CD4-positive, alpha-beta T cell treated with Interleukin-17A for 1 hour (primary cell): ENCODE results near the gene NTM.

Source experiments
- DNase-seq: peaks from one replicate; pipeline ENCODE4 v3.0.0-alpha.2; 2020

The NTM gene

GRCh38 chr11:132037956-132038355, 667.5 kb downstream of the NTM start:
- no peak for DNase-seq

GRCh38 chr11:132039521-132039920, 669.1 kb downstream of the NTM start:
- DNase-seq: no peak

- DNase-seq: no peak
These were observed 671.9 kb downstream of the NTM start for GRCh38 chr11:132042296-132042695.

GRCh38 chr11:132043714-132044113, 673.3 kb downstream of the NTM start:
- DNase-seq: no peak

GRCh38 chr11:132045107-132045506, 674.7 kb downstream of the NTM start:
- no peak for DNase-seq

- DNase-seq: no peak
These were observed 676.0 kb downstream of the NTM start for GRCh38 chr11:132046288-132046865.

GRCh38 chr11:132047167-132047566, 676.8 kb downstream of the NTM start:
- no peak for DNase-seq

- DNase-seq: no peak
These were observed 677.6 kb downstream of the NTM start for GRCh38 chr11:132048040-132048439.

- no peak for DNase-seq
These were observed 678.8 kb downstream of the NTM start for GRCh38 chr11:132049205-132049604.

- DNase-seq: no peak
These were observed 679.6 kb downstream of the NTM start for GRCh38 chr11:132050049-132050448.

- DNase-seq: no peak
These were observed 680.3 kb downstream of the NTM start for GRCh38 chr11:132050577-132051165.

GRCh38 chr11:132051704-132052103, 681.3 kb downstream of the NTM start:
- no peak for DNase-seq

GRCh38 chr11:132052342-132052741, 681.9 kb downstream of the NTM start:
- no peak for DNase-seq

GRCh38 chr11:132052904-132053303, 682.5 kb downstream of the NTM start:
- DNase-seq: no peak

GRCh38 chr11:132054822-132055221, 684.4 kb downstream of the NTM start:
- no peak for DNase-seq

GRCh38 chr11:132055296-132055695, 684.9 kb downstream of the NTM start:
- DNase-seq: no peak

GRCh38 chr11:132056689-132057088, 686.3 kb downstream of the NTM start:
- DNase-seq: no peak

- DNase-seq: no peak
These were observed 686.9 kb downstream of the NTM start for GRCh38 chr11:132057266-132057665.

GRCh38 chr11:132058211-132058772, 687.9 kb downstream of the NTM start:
- peak; percentile 10 for DNase-seq

- DNase-seq: no peak
These were observed 690.2 kb downstream of the NTM start for GRCh38 chr11:132060567-132060966.

- DNase-seq: no peak
These were observed 691.6 kb downstream of the NTM start for GRCh38 chr11:132062031-132062430.

GRCh38 chr11:132062541-132062940, 692.1 kb downstream of the NTM start:
- no peak for DNase-seq

- DNase-seq: no peak
These were observed 694.7 kb downstream of the NTM start for GRCh38 chr11:132064987-132065620.

GRCh38 chr11:132068556-132068955, 698.1 kb downstream of the NTM start:
- no peak for DNase-seq
